A673 (cell line): ENCODE measurements around the gene AATF.

Source experiments
- CTCF ChIP-seq: fragments of 300-800, 200-600 bp; sonication (generic); conservative IDR thresholded peaks from 2 replicates; pipeline ENCODE4 v1.5.1; 2017; ENCODE audit warnings: low read depth, mild to moderate bottlenecking, antibody characterized with exemption, low read length, moderate library complexity, mixed read lengths
- EZH2 ChIP-seq: fragments of 200-600 bp; sonication (generic); IDR thresholded peaks from 2 replicates; pipeline ENCODE4 v1.6.1; 2017; ENCODE audit warnings: borderline replicate concordance, low read depth, mild to moderate bottlenecking, mixed read lengths, antibody characterized with exemption, low read length; ENCODE audit not compliant: poor library complexity, severe bottlenecking

GRCh38 chr17:37088459-37088858, 139.7 kb downstream of the AATF start:
- TF ChIP-seq CTCF (no peak), EZH2 (no peak)
